HG02798 (cell line): Measurements from ENCODE around the gene TMEM52.

ENCODE experiments used
- ATAC-seq: cut with Tn5 transposase; IDR thresholded peaks from one replicate; pipeline ENCODE4 v1.9.1; 2021; ENCODE audit warnings: mild to moderate bottlenecking; ENCODE audit not compliant: unreplicated experiment, poor library complexity

Gene TMEM52

DNA sequence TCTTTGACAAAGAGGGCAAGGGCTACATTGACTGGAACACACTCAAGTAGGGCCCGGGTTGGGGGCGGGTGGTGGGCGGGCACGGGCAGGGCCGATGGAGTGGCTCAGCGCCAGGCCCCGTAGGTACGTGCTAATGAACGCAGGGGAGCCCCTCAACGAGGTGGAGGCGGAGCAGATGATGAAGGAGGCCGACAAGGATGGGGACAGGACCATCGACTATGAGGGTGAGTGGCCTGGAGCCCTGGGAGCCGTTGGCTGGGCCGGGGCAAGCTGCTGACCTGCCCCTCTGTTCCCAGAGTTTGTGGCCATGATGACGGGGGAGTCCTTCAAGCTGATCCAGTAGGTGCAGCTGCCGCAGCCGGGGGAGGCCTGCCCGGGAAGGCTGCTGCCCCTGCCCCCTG lies 2.2 kb downstream of the TMEM52 start:
- no peak for ATAC-seq

DNA sequence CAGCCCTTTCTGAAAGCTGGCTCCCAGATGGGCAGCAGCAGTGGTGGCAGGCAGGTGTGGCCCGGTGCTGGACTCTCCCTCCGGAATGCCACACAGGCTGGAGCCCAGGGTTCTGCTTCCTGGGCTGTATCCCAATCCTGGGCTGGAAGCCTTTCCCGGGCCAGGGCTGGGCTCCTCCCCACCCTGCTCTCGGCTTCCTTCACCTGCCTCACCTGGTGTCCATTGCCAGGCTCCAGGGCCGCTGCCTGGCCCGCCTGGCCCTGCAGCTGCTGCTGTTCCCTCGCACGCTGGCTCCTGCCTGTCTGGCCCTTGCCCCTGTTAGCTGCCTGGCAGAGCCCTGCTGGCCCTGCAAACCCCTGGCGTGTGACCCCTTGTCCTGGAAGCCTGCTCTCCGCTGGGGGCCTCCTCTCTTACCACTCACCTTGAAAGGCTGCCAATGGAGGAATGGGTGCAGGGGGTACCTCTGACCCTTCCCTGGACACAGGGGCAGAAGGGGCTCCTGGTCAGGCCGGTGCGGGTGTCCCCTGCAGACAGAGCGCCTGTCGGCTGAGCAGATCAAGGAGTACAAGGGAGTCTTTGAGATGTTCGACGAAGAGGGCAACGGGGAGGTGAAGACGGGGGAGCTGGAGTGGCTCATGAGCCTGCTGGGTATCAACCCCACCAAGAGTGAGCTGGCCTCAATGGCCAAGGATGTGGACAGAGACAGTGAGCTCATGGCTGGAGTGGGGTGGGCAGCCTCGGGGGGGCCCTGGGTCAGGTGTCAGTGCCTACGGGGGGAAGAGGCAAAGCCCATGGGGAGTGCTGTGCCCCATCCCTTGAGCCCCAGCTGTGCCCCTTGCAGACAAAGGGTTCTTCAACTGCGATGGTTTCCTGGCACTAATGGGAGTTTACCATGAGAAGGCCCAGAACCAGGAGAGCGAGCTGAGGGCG lies 2.9 kb downstream of the TMEM52 start:
- ATAC-seq, result no peak

DNA sequence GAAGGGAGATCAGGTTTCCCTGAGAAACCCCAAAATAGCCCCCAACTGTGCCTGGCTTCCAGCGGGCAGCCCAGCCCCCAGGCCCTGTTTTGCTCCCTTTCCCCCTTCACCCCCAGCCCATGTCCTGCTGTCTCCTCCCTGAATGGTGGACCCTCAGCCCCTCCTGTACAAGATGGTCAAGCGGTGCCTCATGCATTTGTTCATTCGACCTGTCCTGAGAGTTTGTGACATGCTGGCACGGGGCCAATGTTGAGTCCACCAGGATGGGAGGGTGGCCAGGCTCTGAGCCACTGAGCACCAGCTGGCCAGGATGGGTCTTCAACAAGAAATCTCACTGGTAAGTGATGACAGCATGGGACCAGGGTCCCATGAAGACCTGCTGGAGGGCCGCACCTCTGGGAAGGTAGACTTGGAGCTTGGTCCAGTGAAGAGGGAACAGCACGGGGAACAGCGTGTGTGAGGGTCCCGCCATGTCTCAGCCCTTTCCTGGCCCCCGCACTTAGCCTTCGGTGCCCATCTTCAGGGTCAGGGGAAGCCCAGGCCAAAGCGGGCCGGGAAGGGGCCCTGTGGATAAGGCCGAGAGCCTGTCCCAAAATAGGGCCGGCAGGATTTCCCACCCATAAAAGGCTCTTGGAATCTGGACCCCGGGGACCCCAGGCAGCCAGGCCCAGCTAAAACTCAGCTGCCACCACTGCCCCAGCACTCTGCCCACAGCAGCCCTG lies 3.9 kb downstream of the TMEM52 start, which contains the start of gene CALML6:
TSS of gene CALML6 (plus strand) at position 290 of the 722 bp plus-strand sequence. CDS start at position 311, 21 bp downstream.
- no peak for ATAC-seq

- no peak for ATAC-seq
Measured at GRCh38 chr1:1914101-1914970, 4.7 kb downstream of the TMEM52 start.

- no peak for ATAC-seq
Measured at GRCh38 chr1:1911350-1912041, 7.6 kb downstream of the TMEM52 start.

GRCh38 chr1:1910651-1911331 lies 8.3 kb downstream of the TMEM52 start:
- no peak for ATAC-seq

- ATAC-seq, result no peak
Measured at GRCh38 chr1:1910033-1910465, 9.0 kb downstream of the TMEM52 start.

DNA sequence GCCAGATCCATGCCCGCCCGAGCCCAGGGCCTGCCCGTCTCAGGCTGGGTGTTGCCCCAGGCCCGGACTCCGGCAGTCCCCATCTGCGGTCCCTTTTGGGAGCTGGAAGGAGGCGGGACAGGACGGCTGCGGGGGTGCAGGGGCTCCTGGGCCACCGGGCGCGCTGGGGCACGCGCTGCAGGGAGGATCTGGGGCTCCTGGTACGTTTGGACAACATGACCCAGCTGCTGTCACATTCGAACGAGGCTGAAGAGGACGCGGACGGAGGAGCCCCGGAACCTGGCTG lies 10.6 kb downstream of the TMEM52 start:
- peak; percentile 7 for ATAC-seq

DNA sequence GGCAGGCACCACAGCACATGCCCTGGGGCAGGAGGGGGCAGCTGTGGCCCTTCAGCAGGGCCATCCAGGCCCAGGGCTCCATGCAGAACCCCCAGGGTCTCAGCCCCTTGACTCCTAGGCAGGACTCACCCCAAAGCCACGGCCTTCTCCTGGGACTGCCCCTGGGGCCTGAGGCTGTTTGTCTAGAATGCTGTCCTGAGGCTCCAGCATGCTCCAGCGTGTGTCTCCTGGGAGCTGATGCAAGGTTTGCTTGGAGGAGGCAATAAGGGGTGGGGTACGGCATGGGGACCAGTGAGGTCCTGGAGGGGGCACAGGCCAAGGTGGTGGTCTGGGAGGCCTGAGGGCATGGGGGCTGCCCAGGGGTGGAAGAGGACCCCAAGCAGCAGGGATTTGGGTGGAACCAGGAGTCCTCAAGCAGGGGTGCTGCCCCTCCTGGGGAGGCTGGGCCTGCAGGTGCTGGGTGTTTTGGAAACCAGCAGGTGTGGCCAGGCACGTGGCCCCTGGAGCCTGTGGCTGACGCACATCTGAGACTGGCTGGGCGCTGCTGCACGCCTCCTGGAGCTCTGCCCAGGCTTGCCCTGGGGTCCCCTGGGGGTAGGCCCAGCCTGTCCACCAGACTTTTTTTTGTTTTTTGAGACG lies 11.9 kb downstream of the TMEM52 start:
- peak; percentile 33 for ATAC-seq

DNA sequence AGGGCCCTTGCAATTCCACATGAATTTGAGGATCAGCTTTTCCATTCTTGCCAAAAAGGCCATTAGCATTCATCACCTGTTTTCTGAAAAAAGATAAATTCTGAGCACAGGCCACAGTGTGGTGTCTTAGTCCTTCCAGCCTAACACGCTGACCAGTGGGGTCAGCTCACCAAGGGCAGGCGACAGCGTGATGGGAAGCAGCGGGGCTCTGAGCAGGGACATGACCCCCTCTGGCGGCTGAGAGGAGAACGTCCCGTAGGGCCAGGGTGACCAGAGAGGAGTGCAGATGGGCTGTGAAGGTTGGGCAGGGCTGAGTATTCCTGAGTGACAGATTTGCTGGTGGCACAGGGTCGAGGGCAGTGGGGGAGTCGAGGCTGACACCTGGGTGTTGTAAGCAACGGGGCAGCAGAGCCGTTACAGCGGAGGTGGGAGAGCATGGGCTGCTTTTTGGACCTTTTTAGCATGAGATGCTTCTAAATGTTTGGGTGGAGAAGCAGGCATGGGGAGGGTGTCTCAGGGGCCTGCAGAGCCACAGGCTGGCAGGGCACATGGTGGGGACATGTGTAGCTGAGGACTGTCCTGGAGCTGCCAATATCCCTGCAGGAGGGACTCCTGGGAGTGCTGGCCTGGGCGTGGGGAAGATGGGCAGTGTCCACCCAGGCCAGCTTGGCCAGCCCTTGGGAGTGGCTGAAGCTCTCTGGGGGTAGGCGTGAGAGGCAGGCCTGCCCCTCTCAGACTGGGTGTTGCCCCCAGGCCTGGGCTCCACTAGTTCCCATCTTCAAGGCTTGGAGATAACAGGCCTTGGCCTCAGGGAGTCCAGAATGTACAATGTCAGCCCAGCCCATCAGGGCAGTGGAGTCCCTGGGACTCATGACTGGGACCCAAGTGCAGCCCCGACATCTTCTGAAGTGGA lies 12.6 kb downstream of the TMEM52 start:
- no peak for ATAC-seq

- ATAC-seq, result no peak
Measured at GRCh38 chr1:1903224-1903623, 15.9 kb downstream of the TMEM52 start.

DNA sequence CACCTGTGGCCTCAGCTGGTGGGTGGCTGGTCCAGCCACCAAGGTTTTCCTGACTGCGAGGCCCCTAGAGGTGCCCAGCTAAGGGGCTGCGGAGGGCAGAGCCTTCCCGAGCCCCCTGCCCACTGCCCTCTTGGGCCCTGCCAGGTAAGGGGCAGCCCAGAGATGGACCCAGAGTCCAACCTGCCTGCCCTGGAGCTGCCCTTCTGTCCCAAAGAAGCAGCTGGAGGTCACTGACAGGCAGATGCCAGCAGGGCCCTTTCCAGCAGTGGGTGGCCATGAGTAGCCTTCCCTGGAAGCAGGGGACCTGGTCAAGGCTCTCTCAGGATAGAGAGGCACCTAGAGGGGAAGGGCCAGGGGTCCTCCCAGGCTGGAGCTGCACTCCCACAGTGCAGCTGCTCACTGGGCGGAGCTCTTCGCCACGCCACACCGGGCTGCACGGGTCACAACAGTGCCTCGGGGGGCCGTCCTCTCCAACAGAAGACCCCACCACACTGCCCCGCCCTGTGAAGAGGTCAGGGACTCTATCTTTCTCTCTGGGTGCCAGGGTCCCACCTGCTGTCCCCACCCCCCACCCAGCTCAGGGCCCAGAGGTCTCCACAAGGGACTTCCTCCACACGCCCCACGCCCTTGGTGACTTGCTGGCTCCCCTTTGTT lies 17.3 kb downstream of the TMEM52 start:
- ATAC-seq, result no peak

GRCh38 chr1:1900883-1901640 lies 18.0 kb downstream of the TMEM52 start:
- ATAC-seq, result no peak

GRCh38 chr1:1899967-1900327 lies 19.1 kb downstream of the TMEM52 start:
- ATAC-seq, result no peak

- ATAC-seq, result no peak
Measured at GRCh38 chr1:1899266-1899966, 19.7 kb downstream of the TMEM52 start.

GRCh38 chr1:1898246-1898933 lies 20.7 kb downstream of the TMEM52 start:
- no peak for ATAC-seq
